ENCODE data around the gene MBTD1. TPM values are rescaled to one million over a fixed set of nuclear protein-coding genes. Genes with fewer than 3 reads are reported as not detected.

MBTD1 gene
- total RNA-seq, 1 experiment from 2014 or later, result 40.6 TPM

DNA sequence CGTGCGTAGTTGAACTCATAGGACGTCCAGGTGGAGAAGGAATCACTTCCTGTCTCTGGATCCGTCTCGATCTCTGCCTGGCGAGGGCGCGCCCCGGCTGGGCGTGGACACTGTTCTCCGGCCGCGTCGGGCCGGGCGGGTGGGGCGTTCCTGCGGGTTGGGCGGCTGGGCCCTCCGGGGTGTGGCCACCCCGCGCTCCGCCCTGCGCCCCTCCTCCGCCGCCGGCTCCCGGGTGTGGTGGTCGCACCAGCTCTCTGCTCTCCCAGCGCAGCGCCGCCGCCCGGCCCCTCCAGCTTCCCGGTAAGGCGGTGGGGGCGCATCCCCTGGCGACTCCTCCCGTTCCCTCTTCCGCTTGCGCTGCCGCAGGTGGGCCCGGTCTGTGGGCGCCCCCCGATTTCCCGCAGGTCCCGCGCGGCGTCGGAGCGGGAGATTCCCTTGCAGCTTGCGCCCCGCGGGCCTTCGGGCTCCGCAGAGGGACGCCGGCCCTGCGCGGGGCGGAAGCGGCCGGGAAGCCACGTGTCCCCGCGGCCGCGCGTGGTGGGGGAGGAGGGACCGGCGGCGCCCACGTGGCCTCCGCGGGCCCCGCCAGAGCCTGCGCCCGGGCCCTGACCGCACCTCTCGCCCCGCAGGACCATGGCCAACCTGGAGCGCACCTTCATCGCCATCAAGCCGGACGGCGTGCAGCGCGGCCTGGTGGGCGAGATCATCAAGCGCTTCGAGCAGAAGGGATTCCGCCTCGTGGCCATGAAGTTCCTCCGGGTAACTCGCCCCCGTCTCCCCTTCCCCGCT lies 93.5 kb downstream of the MBTD1 start, which contains the start of gene NME2:
NME2 (plus strand) TSS at position 214 of the 789 bp plus-strand sequence; CDS start at position 634, 420 bp downstream.
- Mint-ChIP-seq H3K27ac (peak within 1 kb of the TSS; percentile 97), H3K4me1 (peaks cover 16% of the 10 kb centered on the region), H3K27me3 (ENCODE audit: low read depth) (no peaks in the 10 kb centered on the region), H3K9me3 (no peaks in the 10 kb centered on the region), H3K36me3 (peaks cover 54% of the 10 kb centered on the region), H3K4me3 (peak within 1 kb of the TSS; percentile 93)
- peak; percentile 89 for ATAC-seq
- peak; percentile 92 for DNase-seq (ENCODE audit: low spot score)
- POLR2A ChIA-PET, result interaction anchor here (1.3 to 2.4 kb wide), 5 partner anchors 11 to 299 kb away, joined by 3 to 15 read pairs (median 5); partner anchors contain the start of genes NME1 and SPAG9
- CTCF ChIA-PET, result interaction anchor here (0.5 to 2.2 kb wide), 8 partner anchors 13 to 166 kb away, joined by 3 to 17 read pairs (median 4); partner anchors contain the start of genes MBTD1 and NME1
- TF ChIP-seq, protein P1, sequence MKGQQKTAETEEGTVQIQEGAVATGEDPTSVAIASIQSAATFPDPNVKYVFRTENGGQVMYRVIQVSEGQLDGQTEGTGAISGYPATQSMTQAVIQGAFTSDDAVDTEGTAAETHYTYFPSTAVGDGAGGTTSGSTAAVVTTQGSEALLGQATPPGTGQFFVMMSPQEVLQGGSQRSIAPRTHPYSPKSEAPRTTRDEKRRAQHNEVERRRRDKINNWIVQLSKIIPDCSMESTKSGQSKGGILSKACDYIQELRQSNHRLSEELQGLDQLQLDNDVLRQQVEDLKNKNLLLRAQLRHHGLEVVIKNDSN (CRISPR knock-in tag; IDR thresholded peaks at IDR 0.05), result peak; percentile 21; the same call in 1 of the 2 replicates
- TF ChIP-seq ETV6 (CRISPR knock-in tag; IDR thresholded peaks at IDR 0.05), result peak; percentile 85
- TF ChIP-seq SMAD4 (CRISPR knock-in tag; IDR thresholded peaks at IDR 0.05), result 0 out of 2 replicates have a peak, but pooled peaks have one; percentile 11
- no peak for TF ChIP-seq ZNF423 (CRISPR knock-in tag; IDR thresholded peaks at IDR 0.05)
- TF ChIP-seq, protein P2, sequence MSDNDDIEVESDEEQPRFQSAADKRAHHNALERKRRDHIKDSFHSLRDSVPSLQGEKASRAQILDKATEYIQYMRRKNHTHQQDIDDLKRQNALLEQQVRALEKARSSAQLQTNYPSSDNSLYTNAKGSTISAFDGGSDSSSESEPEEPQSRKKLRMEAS (CRISPR knock-in tag; IDR thresholded peaks at IDR 0.05), result peak; percentile 76
- TF ChIP-seq, protein P3, sequence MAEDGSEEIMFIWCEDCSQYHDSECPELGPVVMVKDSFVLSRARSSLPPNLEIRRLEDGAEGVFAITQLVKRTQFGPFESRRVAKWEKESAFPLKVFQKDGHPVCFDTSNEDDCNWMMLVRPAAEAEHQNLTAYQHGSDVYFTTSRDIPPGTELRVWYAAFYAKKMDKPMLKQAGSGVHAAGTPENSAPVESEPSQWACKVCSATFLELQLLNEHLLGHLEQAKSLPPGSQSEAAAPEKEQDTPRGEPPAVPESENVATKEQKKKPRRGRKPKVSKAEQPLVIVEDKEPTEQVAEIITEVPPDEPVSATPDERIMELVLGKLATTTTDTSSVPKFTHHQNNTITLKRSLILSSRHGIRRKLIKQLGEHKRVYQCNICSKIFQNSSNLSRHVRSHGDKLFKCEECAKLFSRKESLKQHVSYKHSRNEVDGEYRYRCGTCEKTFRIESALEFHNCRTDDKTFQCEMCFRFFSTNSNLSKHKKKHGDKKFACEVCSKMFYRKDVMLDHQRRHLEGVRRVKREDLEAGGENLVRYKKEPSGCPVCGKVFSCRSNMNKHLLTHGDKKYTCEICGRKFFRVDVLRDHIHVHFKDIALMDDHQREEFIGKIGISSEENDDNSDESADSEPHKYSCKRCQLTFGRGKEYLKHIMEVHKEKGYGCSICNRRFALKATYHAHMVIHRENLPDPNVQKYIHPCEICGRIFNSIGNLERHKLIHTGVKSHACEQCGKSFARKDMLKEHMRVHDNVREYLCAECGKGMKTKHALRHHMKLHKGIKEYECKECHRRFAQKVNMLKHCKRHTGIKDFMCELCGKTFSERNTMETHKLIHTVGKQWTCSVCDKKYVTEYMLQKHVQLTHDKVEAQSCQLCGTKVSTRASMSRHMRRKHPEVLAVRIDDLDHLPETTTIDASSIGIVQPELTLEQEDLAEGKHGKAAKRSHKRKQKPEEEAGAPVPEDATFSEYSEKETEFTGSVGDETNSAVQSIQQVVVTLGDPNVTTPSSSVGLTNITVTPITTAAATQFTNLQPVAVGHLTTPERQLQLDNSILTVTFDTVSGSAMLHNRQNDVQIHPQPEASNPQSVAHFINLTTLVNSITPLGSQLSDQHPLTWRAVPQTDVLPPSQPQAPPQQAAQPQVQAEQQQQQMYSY (CRISPR knock-in tag; IDR thresholded peaks at IDR 0.05), result peak; percentile 39; the same call in 1 of the 2 replicates
- TF ChIP-seq SMAD3 (CRISPR knock-in tag; IDR thresholded peaks at IDR 0.05; ENCODE audit: borderline replicate concordance), result no peak
- TF ChIP-seq ZNF263 (CRISPR knock-in tag; IDR thresholded peaks at IDR 0.05; ENCODE audit: low read depth), result peak; percentile 48; the same call in 1 of the 2 replicates
- peak; percentile 77; the same call in 1 of the 2 replicates for TF ChIP-seq TCF7 (CRISPR knock-in tag; IDR thresholded peaks at IDR 0.05; ENCODE audit: low read depth)
- no peak for TF ChIP-seq JAZF1 (CRISPR knock-in tag; IDR thresholded peaks at IDR 0.05)
- TF ChIP-seq, protein P4, sequence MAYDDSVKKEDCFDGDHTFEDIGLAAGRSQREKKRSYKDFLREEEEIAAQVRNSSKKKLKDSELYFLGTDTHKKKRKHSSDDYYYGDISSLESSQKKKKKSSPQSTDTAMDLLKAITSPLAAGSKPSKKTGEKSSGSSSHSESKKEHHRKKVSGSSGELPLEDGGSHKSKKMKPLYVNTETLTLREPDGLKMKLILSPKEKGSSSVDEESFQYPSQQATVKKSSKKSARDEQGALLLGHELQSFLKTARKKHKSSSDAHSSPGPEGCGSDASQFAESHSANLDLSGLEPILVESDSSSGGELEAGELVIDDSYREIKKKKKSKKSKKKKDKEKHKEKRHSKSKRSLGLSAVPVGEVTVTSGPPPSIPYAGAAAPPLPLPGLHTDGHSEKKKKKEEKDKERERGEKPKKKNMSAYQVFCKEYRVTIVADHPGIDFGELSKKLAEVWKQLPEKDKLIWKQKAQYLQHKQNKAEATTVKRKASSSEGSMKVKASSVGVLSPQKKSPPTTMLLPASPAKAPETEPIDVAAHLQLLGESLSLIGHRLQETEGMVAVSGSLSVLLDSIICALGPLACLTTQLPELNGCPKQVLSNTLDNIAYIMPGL (CRISPR knock-in tag; IDR thresholded peaks at IDR 0.05), result peak; percentile 93
- peak; percentile 60; the same call in 1 of the 2 replicates for TF ChIP-seq ELF4 (CRISPR knock-in tag; IDR thresholded peaks at IDR 0.05; ENCODE audit: low read depth)
- TF ChIP-seq, protein P5, sequence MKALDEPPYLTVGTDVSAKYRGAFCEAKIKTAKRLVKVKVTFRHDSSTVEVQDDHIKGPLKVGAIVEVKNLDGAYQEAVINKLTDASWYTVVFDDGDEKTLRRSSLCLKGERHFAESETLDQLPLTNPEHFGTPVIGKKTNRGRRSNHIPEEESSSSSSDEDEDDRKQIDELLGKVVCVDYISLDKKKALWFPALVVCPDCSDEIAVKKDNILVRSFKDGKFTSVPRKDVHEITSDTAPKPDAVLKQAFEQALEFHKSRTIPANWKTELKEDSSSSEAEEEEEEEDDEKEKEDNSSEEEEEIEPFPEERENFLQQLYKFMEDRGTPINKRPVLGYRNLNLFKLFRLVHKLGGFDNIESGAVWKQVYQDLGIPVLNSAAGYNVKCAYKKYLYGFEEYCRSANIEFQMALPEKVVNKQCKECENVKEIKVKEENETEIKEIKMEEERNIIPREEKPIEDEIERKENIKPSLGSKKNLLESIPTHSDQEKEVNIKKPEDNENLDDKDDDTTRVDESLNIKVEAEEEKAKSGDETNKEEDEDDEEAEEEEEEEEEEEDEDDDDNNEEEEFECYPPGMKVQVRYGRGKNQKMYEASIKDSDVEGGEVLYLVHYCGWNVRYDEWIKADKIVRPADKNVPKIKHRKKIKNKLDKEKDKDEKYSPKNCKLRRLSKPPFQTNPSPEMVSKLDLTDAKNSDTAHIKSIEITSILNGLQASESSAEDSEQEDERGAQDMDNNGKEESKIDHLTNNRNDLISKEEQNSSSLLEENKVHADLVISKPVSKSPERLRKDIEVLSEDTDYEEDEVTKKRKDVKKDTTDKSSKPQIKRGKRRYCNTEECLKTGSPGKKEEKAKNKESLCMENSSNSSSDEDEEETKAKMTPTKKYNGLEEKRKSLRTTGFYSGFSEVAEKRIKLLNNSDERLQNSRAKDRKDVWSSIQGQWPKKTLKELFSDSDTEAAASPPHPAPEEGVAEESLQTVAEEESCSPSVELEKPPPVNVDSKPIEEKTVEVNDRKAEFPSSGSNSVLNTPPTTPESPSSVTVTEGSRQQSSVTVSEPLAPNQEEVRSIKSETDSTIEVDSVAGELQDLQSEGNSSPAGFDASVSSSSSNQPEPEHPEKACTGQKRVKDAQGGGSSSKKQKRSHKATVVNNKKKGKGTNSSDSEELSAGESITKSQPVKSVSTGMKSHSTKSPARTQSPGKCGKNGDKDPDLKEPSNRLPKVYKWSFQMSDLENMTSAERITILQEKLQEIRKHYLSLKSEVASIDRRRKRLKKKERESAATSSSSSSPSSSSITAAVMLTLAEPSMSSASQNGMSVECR (CRISPR knock-in tag; IDR thresholded peaks at IDR 0.05; ENCODE audit: borderline replicate concordance), result peak; percentile 73
- TF ChIP-seq FOXP1 (CRISPR knock-in tag; IDR thresholded peaks at IDR 0.05; ENCODE audit: borderline replicate concordance), result peak; percentile 72
- TF ChIP-seq, protein P6, sequence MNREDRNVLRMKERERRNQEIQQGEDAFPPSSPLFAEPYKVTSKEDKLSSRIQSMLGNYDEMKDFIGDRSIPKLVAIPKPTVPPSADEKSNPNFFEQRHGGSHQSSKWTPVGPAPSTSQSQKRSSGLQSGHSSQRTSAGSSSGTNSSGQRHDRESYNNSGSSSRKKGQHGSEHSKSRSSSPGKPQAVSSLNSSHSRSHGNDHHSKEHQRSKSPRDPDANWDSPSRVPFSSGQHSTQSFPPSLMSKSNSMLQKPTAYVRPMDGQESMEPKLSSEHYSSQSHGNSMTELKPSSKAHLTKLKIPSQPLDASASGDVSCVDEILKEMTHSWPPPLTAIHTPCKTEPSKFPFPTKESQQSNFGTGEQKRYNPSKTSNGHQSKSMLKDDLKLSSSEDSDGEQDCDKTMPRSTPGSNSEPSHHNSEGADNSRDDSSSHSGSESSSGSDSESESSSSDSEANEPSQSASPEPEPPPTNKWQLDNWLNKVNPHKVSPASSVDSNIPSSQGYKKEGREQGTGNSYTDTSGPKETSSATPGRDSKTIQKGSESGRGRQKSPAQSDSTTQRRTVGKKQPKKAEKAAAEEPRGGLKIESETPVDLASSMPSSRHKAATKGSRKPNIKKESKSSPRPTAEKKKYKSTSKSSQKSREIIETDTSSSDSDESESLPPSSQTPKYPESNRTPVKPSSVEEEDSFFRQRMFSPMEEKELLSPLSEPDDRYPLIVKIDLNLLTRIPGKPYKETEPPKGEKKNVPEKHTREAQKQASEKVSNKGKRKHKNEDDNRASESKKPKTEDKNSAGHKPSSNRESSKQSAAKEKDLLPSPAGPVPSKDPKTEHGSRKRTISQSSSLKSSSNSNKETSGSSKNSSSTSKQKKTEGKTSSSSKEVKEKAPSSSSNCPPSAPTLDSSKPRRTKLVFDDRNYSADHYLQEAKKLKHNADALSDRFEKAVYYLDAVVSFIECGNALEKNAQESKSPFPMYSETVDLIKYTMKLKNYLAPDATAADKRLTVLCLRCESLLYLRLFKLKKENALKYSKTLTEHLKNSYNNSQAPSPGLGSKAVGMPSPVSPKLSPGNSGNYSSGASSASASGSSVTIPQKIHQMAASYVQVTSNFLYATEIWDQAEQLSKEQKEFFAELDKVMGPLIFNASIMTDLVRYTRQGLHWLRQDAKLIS (CRISPR knock-in tag; IDR thresholded peaks at IDR 0.05; ENCODE audit: borderline replicate concordance), result no peak
- TF ChIP-seq ESRRA (CRISPR knock-in tag; IDR thresholded peaks at IDR 0.05; ENCODE audit: borderline replicate concordance), result peak; percentile 39; the same call in 1 of the 2 replicates
- TF ChIP-seq, protein P7, sequence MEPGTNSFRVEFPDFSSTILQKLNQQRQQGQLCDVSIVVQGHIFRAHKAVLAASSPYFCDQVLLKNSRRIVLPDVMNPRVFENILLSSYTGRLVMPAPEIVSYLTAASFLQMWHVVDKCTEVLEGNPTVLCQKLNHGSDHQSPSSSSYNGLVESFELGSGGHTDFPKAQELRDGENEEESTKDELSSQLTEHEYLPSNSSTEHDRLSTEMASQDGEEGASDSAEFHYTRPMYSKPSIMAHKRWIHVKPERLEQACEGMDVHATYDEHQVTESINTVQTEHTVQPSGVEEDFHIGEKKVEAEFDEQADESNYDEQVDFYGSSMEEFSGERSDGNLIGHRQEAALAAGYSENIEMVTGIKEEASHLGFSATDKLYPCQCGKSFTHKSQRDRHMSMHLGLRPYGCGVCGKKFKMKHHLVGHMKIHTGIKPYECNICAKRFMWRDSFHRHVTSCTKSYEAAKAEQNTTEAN (CRISPR knock-in tag; IDR thresholded peaks at IDR 0.05), result 0 out of 2 replicates have a peak, but pooled peaks have one; percentile 17

Data from WTC11 (cell line).